Right atrium auricular region (tissue), 2 donors: ENCODE results near the gene KLK2. TPM values are rescaled to one million over a fixed set of nuclear protein-coding genes. Genes with fewer than 3 reads are reported as not detected.

ENCODE experiments used
- DNase-seq: peaks from one replicate; pipeline ENCODE4 v3.0.0-alpha.2; 2019; ENCODE audit warnings: low spot score
- H3K27ac ChIP-seq, 2 donors: fragments of 200-600 bp; sonication (generic); 1 replicate in 1 of 2; 2 replicates in 1 of 2; pipeline ENCODE4 v1.5.1; 2016 to 2019
- H3K27me3 ChIP-seq, 2 donors: fragments of 200-600 bp; sonication (generic); one replicate each; pipeline versions ENCODE4 v1.5.1 to v1.6.0; 2017 to 2019
- H3K36me3 ChIP-seq: fragments of 200-600 bp; sonication (generic); one replicate; pipeline ENCODE4 v1.5.1; 2016
- H3K4me1 ChIP-seq, 2 donors: fragments of 200-600 bp; sonication (generic); one replicate each; pipeline versions ENCODE4 v1.5.1 to v1.6.0; 2017 to 2019
- H3K4me3 ChIP-seq, 2 donors: fragments of 200-600 bp; sonication (generic); 1 replicate in 1 of 2; 2 replicates in 1 of 2; pipeline ENCODE4 v1.5.1; 2017 to 2019; ENCODE audit warnings: mild to moderate bottlenecking in 1 of 2, moderate library complexity in 1 of 2
- H3K9me3 ChIP-seq, 2 donors: fragments of 200-600 bp; sonication (generic); one replicate each; pipeline ENCODE4 v1.5.1; 2019
- CTCF ChIP-seq, 2 donors: fragments of 200-600 bp; sonication (generic); IDR thresholded peaks; one replicate each; pipeline ENCODE4 v1.5.1; 2019; ENCODE audit warnings: antibody characterized with exemption in 2 of 2
- total RNA-seq, 2 donors: library from RNA; depleted of rRNA; stranded (reverse); fragments of >200 nt; gene quantifications; one replicate each; pipeline ENCODE4 v1.1.0, GENCODE V29; 2016

Gene KLK2
- total RNA-seq, 2 donors from 2014 or later = not detected

- no peak for TF ChIP-seq CTCF (IDR thresholded peaks at IDR 0.05)
Observed at GRCh38 chr19:50861496-50862286, 11.5 kb upstream of the KLK2 start.

GRCh38 chr19:50869479-50869878 lies 3.8 kb upstream of the KLK2 start:
- DNase-seq = no peak
- Histone ChIP-seq H3K9me3 (no peaks in the 10 kb centered on the region), H3K4me1 (no peaks in the 10 kb centered on the region), H3K4me3 (no peak overlapping the region), H3K27ac (no peak overlapping the region), H3K27me3 (no peaks in the 10 kb centered on the region), H3K36me3 (no peaks in the 10 kb centered on the region)
- TF ChIP-seq CTCF (IDR thresholded peaks at IDR 0.05) = no peak

More at GRCh38 chr19:50861496-50862286, 11.5 kb upstream of the KLK2 start:
- H3K9me3 ChIP-seq = no peaks in the 10 kb centered on the region
- H3K4me1 ChIP-seq = no peaks in the 10 kb centered on the region
- H3K27ac ChIP-seq = no peak overlapping the region
- H3K36me3 ChIP-seq = no peaks in the 10 kb centered on the region
- H3K27me3 ChIP-seq = no peaks in the 10 kb centered on the region
- no peak for DNase-seq
- no peak overlapping the region for H3K4me3 ChIP-seq

- H3K4me1 ChIP-seq = no peaks in the 10 kb centered on the region
- no peaks in the 10 kb centered on the region for H3K27me3 ChIP-seq
- no peak for TF ChIP-seq CTCF (IDR thresholded peaks at IDR 0.05)
Observed at GRCh38 chr19:50870417-50871089, 2.7 kb upstream of the KLK2 start.

GRCh38 chr19:50874211-50874610 lies 972 bp downstream of the KLK2 start:
- no peak for DNase-seq
- no peaks in the 10 kb centered on the region for H3K27me3 ChIP-seq
- H3K27ac ChIP-seq = no peak overlapping the region
- no peaks in the 10 kb centered on the region for H3K9me3 ChIP-seq
- TF ChIP-seq CTCF (IDR thresholded peaks at IDR 0.05) = no peak
- no peaks in the 10 kb centered on the region for H3K4me1 ChIP-seq
- H3K4me3 ChIP-seq = no peak overlapping the region
- H3K36me3 ChIP-seq = no peaks in the 10 kb centered on the region

More at GRCh38 chr19:50870417-50871089, 2.7 kb upstream of the KLK2 start:
- H3K36me3 ChIP-seq = no peaks in the 10 kb centered on the region
- no peak overlapping the region for H3K4me3 ChIP-seq
- no peaks in the 10 kb centered on the region for H3K9me3 ChIP-seq
- no peak for DNase-seq
- no peak overlapping the region for H3K27ac ChIP-seq

GRCh38 chr19:50875795-50876422 lies 2.7 kb downstream of the KLK2 start:
- no peak for DNase-seq
- Histone ChIP-seq H3K36me3 (no peaks in the 10 kb centered on the region), H3K4me1 (no peaks in the 10 kb centered on the region), H3K9me3 (no peaks in the 10 kb centered on the region), H3K27me3 (no peaks in the 10 kb centered on the region), H3K4me3 (no peak overlapping the region), H3K27ac (no peak overlapping the region)
- no peak for TF ChIP-seq CTCF (IDR thresholded peaks at IDR 0.05)
